Heart right ventricle (tissue), 16 donors: Measurements from ENCODE around the gene MEGF11. TPM values are rescaled to one million over a fixed set of nuclear protein-coding genes. Genes with fewer than 3 reads are reported as not detected.

Experiments
- ATAC-seq, 8 donors: fragments of 200-7000 bp; cut with Tn5 transposase; one replicate each; pipeline ENCODE4 v1.9.1; 2020; ENCODE audit warnings: mild to moderate bottlenecking in 8 of 8, moderate library complexity in 8 of 8, moderate number of reproducible peaks in 1 of 8
- DNase-seq, 2 donors: peaks; one replicate each; pipeline ENCODE4 v3.0.0-alpha.2; 2020
- H3K27ac ChIP-seq, 10 donors: fragments of 200-600 bp; sonication (generic) in 2 of 10; one replicate each; pipeline versions ENCODE4 v1.5.0 to v1.8.0; 2020 to 2022; ENCODE audit warnings: mild to moderate bottlenecking in 3 of 10
- H3K27me3 ChIP-seq, 7 donors: fragments of 200-600 bp; one replicate each; pipeline ENCODE4 v1.8.0; 2021 to 2022; ENCODE audit warnings: mild to moderate bottlenecking in 2 of 7
- H3K36me3 ChIP-seq, 9 donors: fragments of 200-600 bp; sonication (generic) in 1 of 9; one replicate each; pipeline versions ENCODE4 v1.5.0 to v1.8.0; 2020 to 2022; ENCODE audit warnings: mild to moderate bottlenecking in 2 of 9
- H3K4me1 ChIP-seq, 9 donors: fragments of 200-600 bp; sonication (generic) in 1 of 9; one replicate each; pipeline versions ENCODE4 v1.5.0 to v1.8.0; 2020 to 2022; ENCODE audit warnings: mild to moderate bottlenecking in 4 of 9
- H3K4me3 ChIP-seq, 10 donors: fragments of 200-600 bp; sonication (generic) in 2 of 10; one replicate each; pipeline versions ENCODE4 v1.5.0 to v1.8.0; 2020 to 2022; ENCODE audit warnings: mild to moderate bottlenecking in 7 of 10, moderate library complexity in 2 of 10
- H3K9me3 ChIP-seq, 11 donors: fragments of 200-600 bp in 10 of 11; sonication (generic) in 2 of 11; one replicate each; pipeline versions ENCODE4 v1.5.0 to v1.8.0; 2013 to 2022; ENCODE audit warnings: mild to moderate bottlenecking in 2 of 11, control low read depth in 1 of 11, moderate library complexity in 1 of 11
- CTCF ChIP-seq, 9 donors: fragments of 200-600 bp; sonication (generic) in 2 of 9; IDR thresholded peaks; one replicate each; pipeline versions ENCODE4 v1.5.0 to v1.8.0; 2021 to 2022; ENCODE audit warnings: antibody characterized with exemption in 9 of 9, mild to moderate bottlenecking in 5 of 9, moderate library complexity in 1 of 9
- WGBS, 2 donors: extraction: QIAGEN DNeasy Blood & Tissue Kit; methylation state at CpG; one replicate each; pipeline ENCODE4 v1.1.7; 2013; ENCODE audit warnings: inconsistent platforms in 1 of 2; 5-methylcytosine and 5-hydroxymethylcytosine counted together
- intact Hi-C, 10 donors: fragments of 100-400 bp; cut with DNase I; formaldehyde crosslinking; loops; one replicate each; pipeline versions ENCODE4 v1.11.1 to v1.14.2; 2022
- polyA plus RNA-seq, 2 donors: library from polyadenylated mRNA; stranded (reverse); fragments of 200-250 nt; gene quantifications; one replicate each; pipeline ENCODE4 v1.2.3, GENCODE V29; 2013
- total RNA-seq, 10 donors: library from RNA; stranded (reverse); fragmentation: NEBNext Ultra II Directional in 3 of 10; extraction: Animal tissue kit (Norgen Biotek cat#: 25700) in 3 of 10; gene quantifications; one replicate each; pipeline versions ENCODE4 v1.2.1 to v1.2.4, GENCODE V29; 2021 to 2023
- donor health status: Arrhythmogenic right ventricular cardiomyopathy.
- donor health status: ischemic (EF 13 %, LVEDD 7.1; RV severe dilation, severe dysfunction).
- donor health status: healthy with polysubstance abuse.
- donor health status: DM: no; HTN: yes; CAD: no.
- donor health status: DM: no; HTN: no; CAD: no.
- donor health status: ischemic (EF 25% LVEDD 6.9; RV normal size, moderate dysfunction).
- donor health status: ischemic (EF 25% LVEDD 5.7; RV mildly dilated, moderate dysfunction).
- donor health status: healthy.
- donor health status: DM: yes; HTN: yes; CAD: no.
- donor health status: Ischemic cardiomyopathy.
- donor health status: ischemic (EF 35%, LVEDD 5.7; RV mildly dilated, moderate dysfunction).
- donor health status: nonischemic (EF 11% LVEDD 7.7; RV severe dilation, severe dysfunction).
- donor health status: DM: yes; HTN: yes; CAD: no.
- donor health status: PGD.
- donor health status: ischemic (EF 29% LVEDD 5.4; RV normal size, mild dysfunction).
- donor health status: nonischemic (EF 23%, LVEDD 6.1; RV moderate dilation, normal function).

Gene MEGF11
- total and polyA plus RNA-seq, 12 donors, result 0.03 TPM; not detected in 11

GRCh38 chr15:66221126-66221525, 32.4 kb downstream of the MEGF11 start:
- ATAC-seq, result peak in 1 of 8 donors; percentile 39
- peaks cover 0 to 3% (median 0%) of the 10 kb centered on the region in 9 donors for H3K4me1 ChIP-seq
- WGBS, 2 donors, result 34 to 36% methylated on average over 9 of the region's 9 CpGs
- DNase-seq, result no peak
- intact Hi-C loops, result no loop called here
- no peak for TF ChIP-seq CTCF (IDR thresholded peaks at IDR 0.05)
- H3K36me3 ChIP-seq, result no peaks in the 10 kb centered on the region
- H3K9me3 ChIP-seq, result no peaks in the 10 kb centered on the region
- H3K4me3 ChIP-seq, result no peak overlapping the region
- H3K27me3 ChIP-seq, result peaks cover 0 to 28% (median 0%) of the 10 kb centered on the region in 7 donors
- H3K27ac ChIP-seq, result no peak overlapping the region

GRCh38 chr15:66220601-66221000, 32.9 kb downstream of the MEGF11 start:
- WGBS, 2 donors, result 92 to 94% methylated on average over 6 of the region's 6 CpGs
- H3K27me3 ChIP-seq, result peaks cover 0 to 28% (median 0%) of the 10 kb centered on the region in 7 donors
- H3K9me3 ChIP-seq, result no peaks in the 10 kb centered on the region

GRCh38 chr15:66219339-66219738, 34.2 kb downstream of the MEGF11 start:
- 82 to 86% methylated on average over 2 of the region's 2 CpGs for WGBS, 2 donors
- intact Hi-C loops, result no loop called here
- DNase-seq (no peak), ATAC-seq (no peak)
- Histone ChIP-seq H3K27me3 (peaks cover 0 to 28% (median 0%) of the 10 kb centered on the region in 7 donors), H3K4me3 (no peak overlapping the region), H3K36me3 (no peaks in the 10 kb centered on the region), H3K9me3 (no peaks in the 10 kb centered on the region), H3K4me1 (peaks cover 0 to 3% (median 0%) of the 10 kb centered on the region in 9 donors), H3K27ac (no peak overlapping the region)
- no peak for TF ChIP-seq CTCF (IDR thresholded peaks at IDR 0.05)

More at GRCh38 chr15:66220601-66221000, 32.9 kb downstream of the MEGF11 start:
- Histone ChIP-seq H3K36me3 (no peaks in the 10 kb centered on the region), H3K27ac (no peak overlapping the region), H3K4me1 (peaks cover 0 to 3% (median 0%) of the 10 kb centered on the region in 9 donors), H3K4me3 (no peak overlapping the region)
- intact Hi-C loops, result no loop called here
- DNase-seq (no peak), ATAC-seq (no peak)
- TF ChIP-seq CTCF (IDR thresholded peaks at IDR 0.05), result no peak

GRCh38 chr15:66216806-66217205, 36.7 kb downstream of the MEGF11 start:
- Histone ChIP-seq H3K4me3 (no peak overlapping the region), H3K36me3 (no peaks in the 10 kb centered on the region), H3K4me1 (peaks cover 0 to 3% (median 0%) of the 10 kb centered on the region in 9 donors), H3K27me3 (peaks cover 0 to 15% (median 0%) of the 10 kb centered on the region in 7 donors), H3K27ac (no peak overlapping the region), H3K9me3 (no peaks in the 10 kb centered on the region)
- no peak for ATAC-seq
- intact Hi-C loops, result no loop called here
- no peak for TF ChIP-seq CTCF (IDR thresholded peaks at IDR 0.05)
- no peak for DNase-seq
- 67 to 74% methylated on average over 2 of the region's 2 CpGs for WGBS, 2 donors
